Measurements from ENCODE around the gene PSRC1. TPM values are rescaled to one million over a fixed set of nuclear protein-coding genes. Genes with fewer than 3 reads are reported as not detected.

Gene PSRC1
- total and polyA plus RNA-seq, 2 of the 8 experiments (the other 6 are each of a cell fraction or from before 2014, with no cell fraction given), result 56.1 to 67.3 TPM

DNA sequence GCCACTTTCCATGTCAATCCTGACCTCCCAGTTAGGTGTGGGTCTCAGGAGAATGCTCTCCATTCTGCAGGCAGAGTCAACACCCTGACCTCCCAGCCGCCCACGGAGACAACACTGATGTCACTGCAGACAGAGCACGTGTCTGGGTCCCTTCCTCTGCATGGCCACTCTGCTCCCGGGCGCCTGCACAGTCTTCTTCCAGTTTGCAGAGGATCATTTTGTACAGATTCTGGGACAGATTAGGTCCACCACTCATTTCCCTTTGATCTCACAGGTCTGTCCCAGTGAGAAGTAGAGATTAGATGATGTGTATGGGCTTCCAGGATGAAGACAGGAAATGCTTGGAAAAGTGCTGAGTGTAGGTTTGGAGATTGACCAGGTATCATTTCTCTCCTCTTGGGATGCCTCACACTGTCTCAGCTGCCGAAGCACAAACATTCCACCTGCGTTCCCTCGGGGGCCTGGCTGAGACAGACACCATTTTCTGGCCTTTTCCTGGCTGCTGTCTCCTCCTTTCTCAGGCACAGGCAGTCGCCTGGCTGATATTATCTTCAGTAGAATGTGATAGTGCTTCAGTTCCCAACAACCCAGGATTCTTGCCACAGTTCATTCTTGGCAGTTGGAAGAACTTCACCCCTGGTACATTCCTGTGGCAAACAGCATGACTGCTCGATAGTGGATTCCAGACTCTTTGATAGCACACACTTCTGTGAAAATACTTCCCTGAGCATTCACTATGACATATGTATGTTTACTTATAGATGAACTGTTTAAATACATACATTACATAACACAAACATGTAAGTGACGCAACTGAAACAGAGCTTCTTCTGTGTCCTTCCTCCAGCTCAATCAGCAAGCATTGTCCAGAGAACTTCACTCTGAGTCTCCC lies 16.0 kb upstream of the PSRC1 start:
- Histone ChIP-seq H3K27me3 (replicated peaks in 1 of 4; ENCODE audit: control insufficient read depth in 3 of 4, extremely low read depth in 1 of 4, insufficient read depth in 3 of 4, low read length in 3 of 4) (no peaks in the 10 kb centered on the region; a peak in 2 of 7 replicates), H2BK120ac (replicated peaks; ENCODE audit: low read depth, low read length) (no peak overlapping the region), H2BK15ac (ENCODE audit: low read length) (0 out of 2 replicates have a peak overlapping the region, but pooled peaks have one; percentile 9), H3K4me3 (ENCODE audit: extremely low read depth in 1 of 4, insufficient read depth in 2 of 4, low read depth in 3 of 4, low read length in 4 of 4) (no peak overlapping the region), H2AK5ac (ENCODE audit: low read depth, low read length) (no peak overlapping the region), H3K27ac (ENCODE audit: low read depth, low read length) (no peak overlapping the region), H4K8ac (ENCODE audit: extremely low read depth, insufficient read depth, low read length) (no peak overlapping the region; the same call in 1 of the 2 replicates), H3K36me3 (ENCODE audit: control insufficient read depth in 2 of 4, insufficient read depth in 4 of 4, low read length in 3 of 4) (no peaks in the 10 kb centered on the region), H3K9ac (replicated peaks in 1 of 4; ENCODE audit: extremely low read depth in 1 of 4, low read depth in 3 of 4, low read length in 3 of 4) (no peak overlapping the region), H4K91ac (replicated peaks; ENCODE audit: insufficient read length, low read length) (no peak overlapping the region), H3K18ac (ENCODE audit: extremely low read depth, low read length) (no peak overlapping the region), H3K14ac (ENCODE audit: insufficient read length) (no peak overlapping the region), H3K79me2 (ENCODE audit: control insufficient read depth in 1 of 2, insufficient read depth in 2 of 2, low read length in 2 of 2) (no peaks in the 10 kb centered on the region), H2AFZ (ENCODE audit: low read length) (no peak overlapping the region), H3K79me1 (ENCODE audit: low read depth, low read length) (no peaks in the 10 kb centered on the region), H4K20me1 (replicated peaks in 1 of 2; ENCODE audit: control insufficient read depth in 1 of 2, insufficient read depth in 2 of 2, low read length in 2 of 2) (peaks cover 0 to 2% of the 10 kb centered on the region in 2 experiments), H3K56ac (replicated peaks; ENCODE audit: insufficient read length, low read depth, low read length) (no peak overlapping the region), H3K4me1 (replicated peaks in 1 of 4; ENCODE audit: control insufficient read depth in 3 of 4, insufficient read depth in 4 of 4, low read length in 3 of 4) (peaks cover 0 to 4% (median 0%) of the 10 kb centered on the region in 4 experiments; a peak in 1 of 7 replicates), H4K5ac (ENCODE audit: insufficient read length, low read depth, low read length) (no peak overlapping the region), H3K4me2 (ENCODE audit: insufficient read depth in 1 of 2, low read depth in 2 of 2, low read length in 2 of 2) (no peak overlapping the region), H3K23ac (ENCODE audit: insufficient read length) (no peak overlapping the region), H3K4ac (replicated peaks; ENCODE audit: insufficient read length, low read depth, low read length) (no peak overlapping the region), H2BK12ac (ENCODE audit: low read depth, low read length) (no peak overlapping the region), H2BK20ac (ENCODE audit: low read length) (0 out of 2 replicates have a peak overlapping the region, but pooled peaks have one; percentile 10), H3K23me2 (ENCODE audit: low read depth, low read length) (peaks cover 3% of the 10 kb centered on the region; the same call in 1 of the 2 replicates), H2BK5ac (ENCODE audit: low read depth, low read length) (no peak overlapping the region), H3K9me3 (ENCODE audit: insufficient read depth in 2 of 2, low read depth in 1 of 2, low read length in 1 of 2) (no peaks in the 10 kb centered on the region)
- POLR2A ChIA-PET (ENCODE audit: partially characterized antibody), result no interaction called here
- CTCF ChIA-PET (ENCODE audit: partially characterized antibody), result interaction anchor here (0.6 to 4.6 kb wide), 3 partner anchors 8 to 1510 kb away, joined by 3 to 34 read pairs (median 4); partner anchors contain the start of gene MYBPHL
- DNase-seq (ENCODE audit: low read depth in 1 of 2, low spot score in 2 of 2) (no peak), FAIRE-seq (no peak)
- WGBS, 2 experiments (ENCODE audit: extremely low coverage in 1 of 2, insufficient coverage in 1 of 2, insufficient read length in 1 of 2, insufficient replicate concordance in 2 of 2, low coverage in 1 of 2, low lambda C conversion rate in 2 of 2, missing lambda C conversion rate in 1 of 2), result 91% methylated on average over 11 of the region's 11 CpGs; no CpG with 5 or more reads in 1 of the 2 experiments
- no peak for TF ChIP-seq CREB1 (IDR thresholded peaks at IDR 0.05)
- no peak for TF ChIP-seq BCL11A (IDR thresholded peaks at IDR 0.05; ENCODE audit: low read depth in 2 of 2, low read length in 2 of 2)
- no peak for TF ChIP-seq HDAC2 (IDR thresholded peaks at IDR 0.05; ENCODE audit: borderline replicate concordance in 1 of 2, low read depth in 2 of 2, low read length in 2 of 2)
- TF ChIP-seq KDM5A (IDR thresholded peaks at IDR 0.05; ENCODE audit: low read length), result no peak
- TF ChIP-seq RAD21 (IDR thresholded peaks at IDR 0.05 in 1 of 2, conservative IDR thresholded peaks at IDR 0.05 in 1 of 2; ENCODE audit: low read depth in 2 of 2, low read length in 2 of 2), result no peak
- TF ChIP-seq, protein P1, sequence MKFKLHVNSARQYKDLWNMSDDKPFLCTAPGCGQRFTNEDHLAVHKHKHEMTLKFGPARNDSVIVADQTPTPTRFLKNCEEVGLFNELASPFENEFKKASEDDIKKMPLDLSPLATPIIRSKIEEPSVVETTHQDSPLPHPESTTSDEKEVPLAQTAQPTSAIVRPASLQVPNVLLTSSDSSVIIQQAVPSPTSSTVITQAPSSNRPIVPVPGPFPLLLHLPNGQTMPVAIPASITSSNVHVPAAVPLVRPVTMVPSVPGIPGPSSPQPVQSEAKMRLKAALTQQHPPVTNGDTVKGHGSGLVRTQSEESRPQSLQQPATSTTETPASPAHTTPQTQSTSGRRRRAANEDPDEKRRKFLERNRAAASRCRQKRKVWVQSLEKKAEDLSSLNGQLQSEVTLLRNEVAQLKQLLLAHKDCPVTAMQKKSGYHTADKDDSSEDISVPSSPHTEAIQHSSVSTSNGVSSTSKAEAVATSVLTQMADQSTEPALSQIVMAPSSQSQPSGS (IDR thresholded peaks at IDR 0.05; ENCODE audit: low read length), result no peak
- no peak for TF ChIP-seq HDAC6 (IDR thresholded peaks at IDR 0.05; ENCODE audit: low read depth, low read length)
- no peak for TF ChIP-seq PHF8 (conservative IDR thresholded peaks at IDR 0.05; ENCODE audit: low read depth, low read length)
- TF ChIP-seq CBX5 (IDR thresholded peaks at IDR 0.05; ENCODE audit: low read depth, low read length), result no peak
